ELR (cell line): ENCODE data around the gene EP400.
"Not testable (repeated sequence)": the region's sequence is repeated elsewhere in the genome, so short reads cannot be mapped to it uniquely, and the experiment has no call there.

ENCODE experiments used
- DNase-seq: peaks from one replicate; pipeline ENCODE4 v3.0.0-alpha.2; 2015; ENCODE audit warnings: low read depth

EP400 gene

GRCh38 chr12:131948713-131949430 lies 870 bp upstream of the EP400 start:
- DNase-seq: not testable (repeated sequence)

DNA sequence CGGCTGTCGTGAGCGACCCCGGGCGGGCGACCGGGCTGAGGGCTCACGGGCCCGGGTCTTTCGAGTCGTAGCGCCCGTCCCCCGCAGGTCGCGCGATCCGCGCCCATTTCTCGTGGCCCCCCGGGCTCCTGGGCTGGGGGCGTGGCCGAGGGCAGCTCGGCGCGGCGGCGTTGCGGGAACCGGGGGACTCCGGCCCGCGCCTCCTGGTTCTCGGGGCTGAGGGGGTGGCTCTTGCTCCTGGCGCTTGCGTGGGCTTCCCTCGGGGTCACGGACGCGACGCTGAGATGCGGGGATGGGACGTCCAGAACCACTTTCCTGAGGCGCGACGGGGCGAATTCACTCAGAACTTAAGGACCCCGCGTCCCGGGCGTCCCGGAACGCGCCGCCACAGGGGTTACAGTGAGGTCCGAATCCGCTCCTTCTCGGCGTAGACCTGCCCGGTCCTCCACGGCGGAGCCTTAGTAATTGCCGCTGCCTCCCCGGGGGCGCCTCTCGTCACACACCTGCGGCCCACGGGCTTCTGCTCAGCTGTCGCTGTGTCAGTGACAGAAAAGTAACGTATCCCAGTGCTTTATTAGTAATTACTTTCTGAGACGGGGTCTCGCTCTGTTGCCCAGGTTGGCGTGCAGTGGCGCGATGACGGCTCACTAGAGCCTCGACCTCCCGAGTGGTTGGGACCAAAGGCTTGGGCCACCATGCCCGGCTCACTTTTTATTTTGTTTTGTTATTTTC lies 606 bp downstream of the EP400 start:
- peak; percentile 48 for DNase-seq

DNA sequence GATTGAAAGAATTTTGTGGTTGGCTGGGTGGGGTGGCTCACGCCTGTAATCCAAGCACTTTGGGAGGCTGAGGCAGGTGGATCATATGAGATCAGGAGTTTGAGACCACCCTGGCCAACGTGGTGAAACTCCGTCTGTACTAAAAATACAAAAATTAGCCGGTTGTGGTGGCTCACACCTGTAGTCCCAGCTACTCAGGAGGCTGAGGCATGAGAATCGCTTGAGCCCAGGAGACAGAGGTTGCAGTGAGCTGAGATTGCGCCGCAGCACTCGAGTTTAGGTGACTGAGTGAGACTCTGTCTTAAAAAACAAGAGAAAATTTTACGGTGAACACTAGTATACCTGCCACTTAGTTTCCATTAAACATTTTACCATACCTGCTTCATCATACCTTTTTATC lies 4.1 kb downstream of the EP400 start:
- not testable (repeated sequence) for DNase-seq

DNA sequence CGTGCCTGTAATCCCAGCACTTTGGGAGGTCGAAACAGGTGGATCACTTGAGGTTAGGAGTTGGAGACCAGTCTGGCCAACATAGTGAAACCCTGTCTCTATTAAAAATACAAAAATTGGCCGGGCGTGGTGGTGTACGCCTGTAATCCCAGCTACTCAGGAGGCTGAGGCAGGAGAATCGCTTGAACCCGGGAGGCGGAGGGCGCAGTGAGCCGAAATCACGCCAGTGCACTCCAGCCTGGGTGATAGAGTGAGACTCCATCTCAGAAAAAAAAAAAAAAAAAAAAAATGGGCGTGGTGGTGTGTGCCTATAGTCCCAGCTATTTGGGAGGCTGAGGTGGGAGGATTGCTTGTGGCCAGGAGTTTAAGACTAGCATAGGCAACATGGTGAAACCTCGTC lies 4.7 kb downstream of the EP400 start:
- DNase-seq: not testable (repeated sequence)

DNA sequence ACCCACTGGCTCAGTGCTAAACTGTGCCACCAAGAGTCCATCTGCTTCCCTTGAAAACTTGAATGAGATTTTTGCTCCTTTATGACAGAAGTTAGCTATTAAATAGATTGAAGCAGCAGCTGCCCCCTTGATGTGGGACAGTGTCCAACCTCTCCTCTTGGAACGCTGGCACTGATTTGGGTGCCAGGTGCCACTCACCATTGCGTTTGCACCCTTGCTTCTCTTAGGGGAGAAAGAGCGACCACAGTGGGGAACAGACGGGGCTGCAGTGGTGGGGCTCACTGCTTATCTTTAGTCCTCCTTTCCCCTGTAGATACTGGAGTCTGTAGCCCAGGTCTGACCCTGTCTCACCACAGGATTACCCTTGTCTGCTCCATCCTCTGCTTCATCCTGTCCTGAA lies 9.4 kb downstream of the EP400 start:
- no peak for DNase-seq

DNA sequence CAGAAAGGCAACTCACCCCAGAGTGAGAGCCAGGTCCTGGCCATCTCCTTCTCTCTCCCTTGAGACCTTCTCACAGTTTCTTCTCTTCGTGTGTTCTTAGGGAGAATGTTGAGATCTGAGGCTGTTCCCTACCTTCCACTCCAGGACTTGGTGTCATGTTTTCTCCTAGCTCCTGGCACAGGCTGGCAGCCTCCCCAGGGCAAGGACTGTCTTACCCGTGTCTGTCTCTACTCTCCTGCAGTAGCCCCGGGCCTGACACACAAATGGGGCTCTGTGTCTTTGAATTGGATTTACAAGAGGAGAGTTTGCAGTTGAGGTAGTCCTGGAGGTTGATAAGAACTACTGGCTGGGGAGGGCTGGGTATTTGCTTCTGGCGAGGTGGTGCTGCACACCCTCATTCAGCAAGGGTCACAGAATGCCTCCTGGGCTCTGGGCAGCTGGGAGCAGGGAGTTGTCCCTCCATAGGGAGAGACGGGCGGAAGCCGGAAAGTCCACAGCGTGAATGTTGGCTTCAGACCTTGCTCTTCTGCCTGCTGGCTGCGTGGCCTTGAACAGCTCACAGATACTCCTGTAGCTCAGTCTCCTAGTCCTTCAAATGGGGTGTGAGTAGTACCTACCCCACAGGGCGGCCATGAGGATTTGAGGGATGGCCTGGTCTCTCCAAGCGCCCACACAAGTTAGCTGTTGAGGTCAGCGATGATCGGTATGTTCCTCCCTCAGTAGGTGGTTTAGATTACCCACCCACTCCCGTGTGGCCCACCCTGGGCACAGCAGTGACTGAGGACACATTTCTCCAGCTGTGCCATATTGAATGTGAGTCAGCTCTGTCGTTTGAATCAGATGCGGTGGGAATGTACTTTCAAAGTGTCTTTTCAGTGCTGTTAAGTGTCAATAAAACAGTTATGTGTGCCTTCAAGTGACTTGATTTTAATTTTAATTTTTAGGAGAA lies 10.2 kb downstream of the EP400 start:
- DNase-seq: no peak

GRCh38 chr12:131960590-131961325 lies 11.0 kb downstream of the EP400 start:
- not testable (repeated sequence) for DNase-seq

DNA sequence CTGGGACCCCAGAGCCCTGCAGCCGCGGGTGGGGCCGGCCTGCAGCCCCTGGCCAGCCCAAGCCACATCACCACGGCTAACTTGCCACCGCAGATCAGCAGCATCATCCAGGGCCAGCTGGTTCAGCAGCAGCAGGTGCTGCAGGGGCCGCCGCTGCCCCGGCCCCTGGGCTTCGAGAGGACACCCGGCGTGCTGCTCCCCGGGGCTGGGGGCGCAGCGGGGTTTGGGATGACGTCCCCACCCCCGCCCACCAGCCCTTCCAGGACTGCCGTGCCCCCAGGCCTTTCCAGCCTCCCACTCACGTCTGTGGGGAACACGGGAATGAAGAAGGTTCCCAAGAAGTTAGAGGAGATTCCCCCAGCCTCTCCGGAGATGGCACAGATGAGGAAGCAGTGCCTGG lies 11.6 kb downstream of the EP400 start:
- not testable (repeated sequence) for DNase-seq

GRCh38 chr12:131962069-131962468 lies 12.3 kb downstream of the EP400 start:
- DNase-seq: no peak

DNA sequence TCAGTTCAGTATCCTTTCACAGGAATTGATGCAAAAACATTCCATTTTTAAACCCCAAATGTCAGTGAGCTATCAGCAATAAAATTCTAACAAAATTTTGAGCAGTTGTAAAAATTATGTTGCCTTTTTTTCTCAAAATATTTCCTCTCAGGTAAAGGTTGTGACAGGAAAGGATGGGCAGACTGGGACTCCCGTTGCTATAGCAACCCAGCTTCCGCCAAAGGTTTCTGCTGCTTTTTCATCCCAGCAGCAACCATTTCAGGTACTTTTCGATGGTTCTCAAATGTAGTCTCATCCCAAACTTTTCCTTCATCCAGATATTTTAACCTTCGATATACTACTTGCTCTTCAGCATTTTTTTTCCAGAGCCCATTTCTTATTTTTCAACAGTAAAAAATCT lies 13.6 kb downstream of the EP400 start:
- no peak for DNase-seq

- peak; percentile 63 for DNase-seq
Observed at GRCh38 chr12:131965073-131965472, 15.3 kb downstream of the EP400 start.

- DNase-seq: no peak
Observed at GRCh38 chr12:131971226-131971625, 21.5 kb downstream of the EP400 start.

- DNase-seq: no peak
Observed at GRCh38 chr12:131975228-131975627, 25.5 kb downstream of the EP400 start.

DNA sequence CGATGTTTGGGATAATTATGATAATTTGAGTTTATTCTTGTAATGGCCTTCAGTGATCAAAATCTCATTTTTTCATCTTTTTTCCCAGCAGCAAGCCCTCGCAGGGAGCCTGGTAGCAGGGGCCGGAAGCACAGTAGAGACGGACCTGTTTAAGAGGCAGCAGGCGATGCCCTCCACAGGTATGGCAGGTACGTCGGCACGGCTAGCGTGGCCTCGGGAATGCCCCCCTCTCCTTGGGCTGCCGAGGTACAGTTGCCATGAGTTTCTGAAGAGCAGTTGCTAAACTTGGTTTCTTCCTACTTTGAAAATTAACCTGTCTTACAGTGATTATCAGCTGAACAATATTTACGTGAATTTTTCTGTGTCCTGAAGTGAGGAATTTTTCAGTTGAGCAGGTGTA lies 29.9 kb downstream of the EP400 start:
- DNase-seq: no peak

- DNase-seq: peak; percentile 39
Observed at GRCh38 chr12:131980263-131980662, 30.5 kb downstream of the EP400 start.

GRCh38 chr12:131981388-131981787 lies 31.6 kb downstream of the EP400 start:
- DNase-seq: no peak

- DNase-seq: no peak
Observed at GRCh38 chr12:131982041-131982440, 32.3 kb downstream of the EP400 start.

- no peak for DNase-seq
Observed at GRCh38 chr12:131983026-131983425, 33.3 kb downstream of the EP400 start.

GRCh38 chr12:131983554-131983953 lies 33.8 kb downstream of the EP400 start:
- no peak for DNase-seq

DNA sequence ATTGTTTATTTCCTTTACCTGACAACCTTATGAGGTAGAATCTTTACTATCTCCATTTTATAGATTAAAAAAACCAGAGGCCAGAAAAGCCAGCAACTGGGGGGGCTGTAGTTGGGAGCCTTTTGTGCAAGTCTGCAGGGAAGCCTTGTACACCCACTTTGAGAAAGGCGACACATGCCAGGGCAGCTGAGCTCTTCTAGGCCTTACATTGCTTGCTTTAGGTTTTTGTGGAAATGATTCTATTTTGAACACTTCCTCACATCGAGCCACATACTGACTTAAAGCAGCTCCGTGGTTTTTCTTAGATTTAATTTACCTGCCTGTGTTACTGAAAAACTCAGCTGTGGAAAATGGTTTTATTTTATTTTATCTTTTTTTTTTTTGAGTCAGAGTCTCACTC lies 34.6 kb downstream of the EP400 start:
- DNase-seq: no peak

DNA sequence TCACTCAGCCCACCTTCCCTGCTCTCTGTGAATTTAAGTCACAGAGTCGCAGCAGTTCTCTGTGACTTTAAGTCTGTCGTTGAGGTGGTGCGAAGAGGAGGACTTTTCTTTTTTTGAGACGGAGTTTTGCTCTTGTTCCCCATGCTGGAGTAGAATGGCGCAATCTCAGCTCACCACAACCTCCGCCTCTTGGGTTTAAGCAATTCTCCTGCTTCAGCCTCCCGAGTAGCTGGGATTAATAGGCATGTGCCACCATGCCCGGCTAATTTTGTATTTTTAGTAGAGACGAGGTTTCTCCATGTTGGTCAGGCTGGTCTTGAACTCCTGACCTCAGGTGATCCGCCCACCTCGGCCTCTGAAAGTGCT lies 35.8 kb downstream of the EP400 start:
- DNase-seq: not testable (repeated sequence)

DNA sequence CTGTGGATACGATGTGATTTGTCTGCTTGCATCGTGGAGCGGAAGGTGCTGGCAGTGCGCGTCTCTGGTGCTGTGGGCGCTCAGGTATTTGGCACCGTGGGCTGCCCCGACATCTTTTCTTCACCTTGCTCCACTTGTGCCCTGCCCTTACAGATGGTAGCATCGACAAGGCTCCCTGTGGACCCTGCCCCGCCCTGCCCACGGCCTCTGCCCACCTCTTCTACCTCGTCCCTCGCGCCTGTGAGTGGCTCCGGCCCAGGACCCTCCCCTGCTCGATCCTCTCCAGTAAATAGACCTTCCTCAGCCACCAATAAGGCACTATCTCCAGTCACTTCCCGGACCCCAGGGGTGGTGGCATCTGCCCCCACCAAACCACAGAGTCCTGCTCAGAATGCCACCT lies 36.6 kb downstream of the EP400 start:
- DNase-seq: no peak
